ENCODE results near the gene FYN. TPM values are rescaled to one million over a fixed set of nuclear protein-coding genes. Genes with fewer than 3 reads are reported as not detected.

FYN gene
- total and polyA plus RNA-seq, 2 of the 4 experiments (the other 2 are of a cell fraction): 30.8 to 36.4 TPM

DNA sequence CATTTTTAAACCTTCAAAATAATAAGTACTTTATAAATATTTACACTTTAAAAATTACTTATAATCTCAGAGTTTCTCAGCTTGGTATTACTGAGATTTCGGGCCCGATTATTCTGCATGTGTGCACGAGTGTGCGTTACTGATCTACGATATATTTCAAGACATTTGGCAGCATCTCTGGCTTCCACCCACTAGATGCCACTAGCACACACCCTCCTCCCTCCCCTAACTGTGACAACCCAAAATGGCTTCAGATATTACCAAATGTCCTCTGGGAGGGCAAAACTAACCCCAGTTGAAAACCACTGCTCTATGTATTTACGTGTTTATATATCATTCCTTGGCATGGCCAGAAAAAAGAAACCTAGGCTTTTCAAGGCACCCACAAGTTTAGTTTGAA, 95.9 kb downstream of the FYN start:
- no peak for DNase-seq
- Histone ChIP-seq H4K5ac (ENCODE audit: low read depth, low read length) (no peak overlapping the region), H3K4me2 (ENCODE audit: low read depth, low read length) (no peak overlapping the region), H3K14ac (replicated peaks; ENCODE audit: low read depth, low read length) (no peak overlapping the region), H3K27ac (ENCODE audit: insufficient read depth, low read length) (no peak overlapping the region), H3K27me3 (ENCODE audit: control insufficient read depth, insufficient read depth, low read length) (no peaks in the 10 kb centered on the region), H3K79me1 (ENCODE audit: low read depth in 1 of 2, low read length in 2 of 2) (peaks cover 8 to 9% of the 10 kb centered on the region in 2 experiments; a peak in 2 of 4 replicates), H3K36me3 (ENCODE audit: control insufficient read depth, insufficient read depth, low read length) (no peaks in the 10 kb centered on the region; the same call in 1 of the 2 replicates), H3K23ac (ENCODE audit: low read depth, low read length) (no peak overlapping the region), H3K9ac (ENCODE audit: low read depth, low read length) (no peak overlapping the region), H3K4me3 (ENCODE audit: insufficient read depth, low read depth, low read length) (no peak overlapping the region), H3K18ac (ENCODE audit: low read depth, low read length) (no peak overlapping the region), H2AK9ac (replicated peaks; ENCODE audit: low read depth, low read length, poor library complexity) (no peak overlapping the region), H2AFZ (replicated peaks; ENCODE audit: low read length, poor library complexity) (no peak overlapping the region), H2BK15ac (ENCODE audit: low read depth, low read length) (no peak overlapping the region), H2BK20ac (ENCODE audit: low read depth, low read length) (no peak overlapping the region), H2AK5ac (ENCODE audit: low read depth, low read length) (no peak overlapping the region), H4K20me1 (ENCODE audit: insufficient read depth, low read length) (no peaks in the 10 kb centered on the region; the same call in 1 of the 2 replicates), H3K4ac (ENCODE audit: low read depth, low read length) (no peak overlapping the region), H3K56ac (ENCODE audit: extremely low read depth, insufficient read depth, low read length) (no peak overlapping the region), H3K9me3 (ENCODE audit: control insufficient read depth, insufficient read depth, low read length) (no peaks in the 10 kb centered on the region), H3K4me1 (ENCODE audit: control insufficient read depth, insufficient read depth, low read length) (peaks cover 4% of the 10 kb centered on the region; the same call in 1 of the 2 replicates), H2BK120ac (ENCODE audit: low read depth, low read length) (no peak overlapping the region), H3K9me1 (ENCODE audit: insufficient read depth, low read length) (peaks cover 9% of the 10 kb centered on the region; the same call in 1 of the 2 replicates), H2BK5ac (ENCODE audit: low read depth, low read length, poor library complexity, severe bottlenecking) (no peak overlapping the region), H4K91ac (ENCODE audit: insufficient read depth, low read depth, low read length) (no peak overlapping the region), H4K8ac (ENCODE audit: low read depth in 2 of 2, low read length in 2 of 2) (no peak overlapping the region)
- POLR2A ChIA-PET (ENCODE audit: unreplicated experiment): no interaction called here
- CTCF ChIA-PET: no interaction called here
- ATAC-seq (ENCODE audit: low read depth): no peak
- dilution Hi-C loops (cut with HindIII; ENCODE audit: low sequenced_read_pairs, unreplicated experiment) (no loop called here), in situ Hi-C loops (cut with MboI; ENCODE audit: low sequenced_read_pairs) (no loop called here), intact Hi-C loops (cut with micrococcal nuclease) (no loop called here)
- TF ChIP-seq RAD21 (IDR thresholded peaks at IDR 0.05; ENCODE audit: low read length): no peak
- no peak for TF ChIP-seq SMC3 (IDR thresholded peaks at IDR 0.05; ENCODE audit: low read depth, low read length)
- TF ChIP-seq MAZ (IDR thresholded peaks at IDR 0.05; ENCODE audit: borderline replicate concordance, low read depth, low read length): no peak
- TF ChIP-seq BHLHE40 (IDR thresholded peaks at IDR 0.05; ENCODE audit: low read depth, low read length): no peak
- no peak for TF ChIP-seq RFX5 (IDR thresholded peaks at IDR 0.05; ENCODE audit: low read depth, low read length)
- no peak for TF ChIP-seq CEBPB (IDR thresholded peaks at IDR 0.05; ENCODE audit: low read depth, low read length)
- no peak for TF ChIP-seq ELK1 (IDR thresholded peaks at IDR 0.05; ENCODE audit: borderline replicate concordance, low read depth, low read length)
- TF ChIP-seq CTCF (conservative IDR thresholded peaks at IDR 0.05; ENCODE audit: low read depth, low read length): no peak
- no peak for TF ChIP-seq MXI1 (IDR thresholded peaks at IDR 0.05; ENCODE audit: borderline replicate concordance, low read depth, low read length)
- no peak for TF ChIP-seq FOS (IDR thresholded peaks at IDR 0.05; ENCODE audit: low read depth, low read length)
- TF ChIP-seq MAFK (IDR thresholded peaks at IDR 0.05; ENCODE audit: low read depth, low read length): no peak
- no peak for TF ChIP-seq NFE2L2 (IDR thresholded peaks at IDR 0.05; ENCODE audit: low read depth, low read length)
- TF ChIP-seq USF2 (IDR thresholded peaks at IDR 0.05; ENCODE audit: low read depth, low read length): no peak
- no peak for TF ChIP-seq CHD1 (IDR thresholded peaks at IDR 0.05; ENCODE audit: low read depth, low read length)
- TF ChIP-seq RCOR1 (IDR thresholded peaks at IDR 0.05; ENCODE audit: insufficient replicate concordance, low read length): no peak
- no peak for TF ChIP-seq POLR2A (IDR thresholded peaks at IDR 0.05; ENCODE audit: low read depth, low read length)
- WGBS, 2 experiments (ENCODE audit: extremely low coverage in 2 of 2, insufficient read length in 1 of 2): 74% methylated on average over 3 of the region's 6 CpGs; no CpG with 5 or more reads in 1 of the 2 experiments
- no TSS peak for BruUV-seq (replicated peaks)

All from IMR-90 (cell line).